NB4 (cell line): ENCODE results near the gene KDM8.

Experiments used
- DNase-seq: peaks from one replicate; pipeline ENCODE4 v3.0.0; 2010; ENCODE audit warnings: low read depth
- H3K4me3 ChIP-seq: one replicate; pipeline ENCODE4 v1.5.1; 2011; ENCODE audit warnings: mild to moderate bottlenecking, low read depth, low read length, moderate library complexity
- CTCF ChIP-seq: IDR thresholded peaks from one replicate; pipeline ENCODE4 v1.5.1; 2012; ENCODE audit warnings: low read depth, low read length
- MYC ChIP-seq: IDR thresholded peaks from 2 replicates; pipeline ENCODE4 v1.6.1; 2011; ENCODE audit warnings: low read depth, low read length
- POLR2A ChIP-seq: IDR thresholded peaks from 2 replicates; pipeline ENCODE4 v1.6.1; 2011; ENCODE audit warnings: mild to moderate bottlenecking; ENCODE audit not compliant: insufficient read length; ENCODE audit errors: extremely low read depth
- TF ChIP-seq, protein P1 (sequence below): IDR thresholded peaks from 2 replicates; pipeline ENCODE4 v1.6.1; 2011; ENCODE audit warnings: low read depth, low read length

The KDM8 gene

DNA sequence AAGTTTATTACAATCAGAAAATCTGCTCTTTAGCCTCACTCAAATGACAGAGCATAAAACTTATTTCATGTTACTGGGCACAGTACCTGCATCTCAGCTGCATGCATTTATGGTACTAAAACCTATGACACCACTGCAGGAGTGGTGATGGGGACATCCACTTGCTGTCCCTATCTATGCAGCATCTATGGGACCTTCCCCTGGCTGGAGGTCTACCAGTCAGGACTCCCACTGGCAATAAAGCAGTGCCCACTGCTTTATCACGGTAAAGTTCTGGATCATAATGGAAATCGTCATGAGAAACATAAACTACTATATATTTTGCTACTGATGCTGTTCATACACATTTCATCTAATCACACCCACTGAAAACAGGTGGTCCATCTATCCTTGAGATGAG lies 39.1 kb downstream of the KDM8 start:
- TF ChIP-seq POLR2A (no peak), MYC (no peak), CTCF (no peak)
- TF ChIP-seq, protein P1, sequence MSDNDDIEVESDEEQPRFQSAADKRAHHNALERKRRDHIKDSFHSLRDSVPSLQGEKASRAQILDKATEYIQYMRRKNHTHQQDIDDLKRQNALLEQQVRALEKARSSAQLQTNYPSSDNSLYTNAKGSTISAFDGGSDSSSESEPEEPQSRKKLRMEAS: no peak
- H3K4me3 ChIP-seq: no peak overlapping the region

DNA sequence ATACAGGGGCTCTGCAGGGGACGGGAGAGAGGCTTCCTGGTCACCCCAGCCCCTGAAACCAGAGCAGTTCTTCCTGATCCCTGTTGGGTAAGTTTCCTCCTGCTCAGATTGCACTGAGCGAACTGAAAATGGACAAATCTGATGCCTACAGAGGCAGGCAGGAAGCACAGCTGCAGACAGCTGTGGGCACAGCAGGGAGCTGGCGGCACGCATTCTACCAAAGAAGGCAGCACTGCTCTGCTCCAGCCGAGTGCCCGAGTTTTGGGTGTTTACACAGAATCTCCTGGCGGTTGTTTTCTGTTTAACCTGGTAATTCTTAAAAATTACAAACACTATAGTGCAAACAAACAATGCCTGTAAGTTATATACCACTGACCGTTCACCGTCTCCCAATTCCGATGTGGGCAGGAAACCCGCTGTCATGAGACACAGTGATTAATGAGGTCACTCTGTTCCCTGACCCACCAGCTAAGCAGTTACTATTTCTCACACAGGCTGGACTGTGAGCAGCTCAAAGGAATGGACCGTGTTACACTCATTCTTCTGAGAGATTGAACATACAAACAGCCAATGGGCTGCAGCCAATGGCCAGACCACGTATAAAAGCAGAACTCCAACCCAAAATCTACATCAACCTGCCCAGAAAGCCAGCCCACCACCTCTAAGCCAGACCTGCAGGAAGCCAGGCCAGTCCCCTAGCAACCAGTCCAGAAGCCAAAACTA lies 39.7 kb downstream of the KDM8 start:
- no peak overlapping the region for H3K4me3 ChIP-seq
- no peak for DNase-seq
- TF ChIP-seq POLR2A: no peak
- no peak for TF ChIP-seq MYC
- TF ChIP-seq, protein P1: no peak
- TF ChIP-seq CTCF: no peak

More for the DNA sequence above, 39.1 kb downstream of the KDM8 start:
- DNase-seq: no peak

GRCh38 chr16:27243725-27244362 lies 40.5 kb downstream of the KDM8 start:
- no peak overlapping the region for H3K4me3 ChIP-seq
- TF ChIP-seq MYC (no peak), CTCF (no peak)
- no peak for DNase-seq

DNA sequence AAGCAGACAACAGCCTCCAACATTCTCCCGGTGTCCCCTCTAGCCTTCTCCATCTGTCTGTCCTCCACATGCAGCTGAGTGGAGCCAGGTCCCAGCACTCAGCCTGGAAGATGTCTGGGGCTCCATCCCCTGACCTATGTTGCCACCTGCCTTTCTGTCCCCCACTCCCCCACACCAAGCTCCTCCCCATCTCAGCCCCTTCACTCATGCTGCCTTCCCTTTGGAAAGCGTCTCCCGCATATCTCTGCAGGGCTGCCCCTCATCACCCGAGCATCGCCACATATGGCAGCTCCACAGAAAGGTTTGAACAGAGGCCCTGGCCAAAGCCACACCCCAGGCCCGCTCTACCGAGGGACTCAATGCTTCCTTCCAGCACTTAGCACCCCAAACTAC lies 41.0 kb downstream of the KDM8 start:
- no peak for DNase-seq
- no peak for TF ChIP-seq MYC
- no peak for TF ChIP-seq POLR2A
- TF ChIP-seq, protein P1: no peak
- no peak for TF ChIP-seq CTCF
- H3K4me3 ChIP-seq: no peak overlapping the region

DNA sequence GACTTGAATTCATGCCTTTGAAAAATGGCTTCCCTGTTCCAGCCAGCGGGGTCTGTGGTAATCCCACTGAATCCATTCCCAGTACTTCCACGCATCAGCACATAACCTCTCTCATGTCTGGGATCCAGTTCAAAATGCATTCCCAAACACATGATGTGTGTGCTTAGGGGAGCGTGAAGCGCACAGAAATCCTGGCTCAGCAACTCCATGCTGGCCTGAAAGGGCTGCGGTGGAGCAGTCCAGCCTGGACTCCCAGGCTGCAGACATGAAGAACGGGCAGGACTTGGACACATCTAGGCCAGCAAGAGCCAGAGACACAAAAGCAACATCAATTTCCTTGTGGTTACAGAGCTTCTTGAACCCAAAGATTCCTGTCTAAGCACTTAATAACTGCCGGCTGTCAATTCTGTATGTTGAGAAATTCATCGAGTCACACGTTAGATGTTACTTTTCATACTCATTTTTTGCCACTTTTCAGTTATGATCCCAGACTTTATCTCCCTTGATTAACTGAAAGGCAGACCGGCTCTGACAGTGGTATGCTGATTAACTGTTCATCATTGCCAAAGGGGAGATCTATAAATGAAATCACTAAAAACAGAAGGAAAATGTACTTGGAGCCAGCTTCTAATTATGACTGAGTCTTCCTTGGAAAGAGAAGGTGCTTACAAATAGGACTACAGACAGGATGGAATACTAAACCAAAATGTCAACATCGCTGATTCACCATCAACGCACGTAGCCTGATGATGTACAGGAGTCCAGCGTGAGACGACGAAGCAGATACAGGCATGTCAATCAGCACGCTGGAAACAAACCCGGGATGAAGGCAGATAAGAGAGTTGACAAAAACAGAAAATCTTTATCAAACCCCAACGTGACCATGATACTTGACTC lies 42.2 kb downstream of the KDM8 start:
- H3K4me3 ChIP-seq: no peak overlapping the region
- no peak for TF ChIP-seq MYC
- no peak for TF ChIP-seq CTCF
- no peak for TF ChIP-seq POLR2A
- TF ChIP-seq, protein P1: no peak
- DNase-seq: no peak
